Left lung (tissue), 10 donors: Measurements from ENCODE around the gene PPP1R26. TPM values are rescaled to one million over a fixed set of nuclear protein-coding genes. Genes with fewer than 3 reads are reported as not detected.

Experiments used
- ATAC-seq: fragments of 200-7000 bp; cut with Tn5 transposase; one replicate; pipeline ENCODE4 v1.9.1; 2020; ENCODE audit warnings: moderate library complexity
- DNase-seq, 4 donors: peaks; one replicate each; pipeline ENCODE4 v3.0.0-alpha.2; 2013 to 2020
- H3K27ac ChIP-seq, 2 donors: fragments of 200-600 bp; sonication (generic) in 1 of 2; one replicate each; pipeline versions ENCODE4 v1.5.0 to v1.8.0; 2020 to 2021
- H3K27me3 ChIP-seq, 2 donors: fragments of 200-600 bp; sonication (generic) in 1 of 2; one replicate each; pipeline versions ENCODE4 v1.5.0 to v1.8.0; 2020 to 2021
- H3K36me3 ChIP-seq, 2 donors: fragments of 200-600 bp; sonication (generic) in 1 of 2; one replicate each; pipeline versions ENCODE4 v1.5.0 to v1.8.0; 2020 to 2021
- H3K4me1 ChIP-seq, 2 donors: fragments of 200-600 bp; one replicate each; pipeline ENCODE4 v1.8.0; 2021
- H3K4me3 ChIP-seq, 2 donors: fragments of 200-600 bp; sonication (generic) in 1 of 2; one replicate each; pipeline versions ENCODE4 v1.5.0 to v1.8.0; 2020 to 2021; ENCODE audit warnings: mild to moderate bottlenecking in 1 of 2
- H3K9me3 ChIP-seq, 2 donors: fragments of 200-600 bp; sonication (generic) in 1 of 2; one replicate each; pipeline versions ENCODE4 v1.5.0 to v1.8.0; 2020 to 2021
- intact Hi-C, 2 donors: fragments of 100-400 bp; cut with DNase I; formaldehyde crosslinking; loops; one replicate each; pipeline versions ENCODE4 v1.11.2 to v1.14.2; 2022
- polyA plus RNA-seq, 6 donors: library from polyadenylated mRNA; unstranded; fragments of 120-200 nt; gene quantifications; one replicate each; pipeline ENCODE4 v1.2.1, GENCODE V29; 2013; ENCODE audit not compliant: insufficient read length in 6 of 6
- total RNA-seq, 2 donors: library from RNA; stranded (reverse); fragmentation: NEBNext Ultra II Directional; extraction: Animal tissue kit (Norgen Biotek cat#: 25700); gene quantifications; one replicate each; pipeline ENCODE4 v1.2.1, GENCODE V29; 2021
- TF ChIP-seq, protein P1 (sequence below), 2 donors: fragments of 200-600 bp; sonication (generic) in 1 of 2; IDR thresholded peaks; one replicate each; pipeline versions ENCODE4 v1.5.0 to v1.8.0; 2021; ENCODE audit warnings: antibody characterized with exemption in 2 of 2
- donor health status: DM: no; HTN: yes; CAD: no.
- donor health status: DM: no; HTN: no; CAD: no.

PPP1R26 gene
- total and polyA plus RNA-seq, 8 donors = 18.1 to 37.7 (median 31.1) TPM

DNA sequence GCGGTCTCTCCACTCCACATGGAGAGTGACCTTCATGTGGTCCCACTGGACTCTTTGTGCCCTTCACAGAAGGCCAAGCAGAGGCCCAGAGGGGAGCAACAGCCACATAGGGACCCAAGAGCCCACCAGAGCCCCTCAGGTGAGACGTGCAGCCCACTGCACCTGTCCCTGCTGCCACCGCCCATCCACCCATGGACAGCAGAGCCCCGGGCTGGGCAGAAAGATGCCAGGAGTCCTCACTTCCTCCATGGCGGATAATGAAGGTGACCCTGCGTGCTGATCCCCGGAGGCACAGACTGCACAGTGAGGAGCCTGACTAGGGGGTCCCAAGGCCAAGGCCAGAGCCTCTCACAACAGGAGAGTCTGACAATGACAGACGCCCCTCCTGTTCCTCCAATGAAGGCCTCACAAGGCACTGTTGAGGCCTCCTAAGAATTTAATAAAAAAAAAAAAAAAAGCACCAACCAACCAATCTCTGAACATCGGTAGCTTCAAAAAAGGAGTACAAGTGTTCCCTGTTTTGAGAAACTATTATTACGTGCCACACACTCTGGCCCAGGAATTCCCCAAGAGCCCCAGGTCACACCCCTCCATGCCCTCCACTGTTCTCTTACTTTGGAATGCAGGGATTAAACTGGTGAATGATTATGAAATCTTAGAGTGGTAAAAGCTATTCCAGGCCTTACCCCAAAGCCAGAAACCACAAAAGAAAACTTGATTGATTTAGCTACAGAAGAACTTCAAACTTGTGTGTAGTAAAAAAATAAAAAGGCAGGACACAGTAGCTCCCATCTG, 2.8 kb upstream of the PPP1R26 start:
- intact Hi-C loops = no loop called here
- DNase-seq (peak in 2 of 4 donors; percentile 49 to 73), ATAC-seq (peak; percentile 48)
- peaks cover 10 to 21% of the 10 kb centered on the region in 2 donors for H3K4me1 ChIP-seq
- no peaks in the 10 kb centered on the region for H3K9me3 ChIP-seq
- no peak overlapping the region for H3K4me3 ChIP-seq
- H3K27ac ChIP-seq = peak overlapping the region; percentile 35 to 48
- peaks cover 0 to 39% of the 10 kb centered on the region in 2 donors for H3K27me3 ChIP-seq
- TF ChIP-seq, protein P1, sequence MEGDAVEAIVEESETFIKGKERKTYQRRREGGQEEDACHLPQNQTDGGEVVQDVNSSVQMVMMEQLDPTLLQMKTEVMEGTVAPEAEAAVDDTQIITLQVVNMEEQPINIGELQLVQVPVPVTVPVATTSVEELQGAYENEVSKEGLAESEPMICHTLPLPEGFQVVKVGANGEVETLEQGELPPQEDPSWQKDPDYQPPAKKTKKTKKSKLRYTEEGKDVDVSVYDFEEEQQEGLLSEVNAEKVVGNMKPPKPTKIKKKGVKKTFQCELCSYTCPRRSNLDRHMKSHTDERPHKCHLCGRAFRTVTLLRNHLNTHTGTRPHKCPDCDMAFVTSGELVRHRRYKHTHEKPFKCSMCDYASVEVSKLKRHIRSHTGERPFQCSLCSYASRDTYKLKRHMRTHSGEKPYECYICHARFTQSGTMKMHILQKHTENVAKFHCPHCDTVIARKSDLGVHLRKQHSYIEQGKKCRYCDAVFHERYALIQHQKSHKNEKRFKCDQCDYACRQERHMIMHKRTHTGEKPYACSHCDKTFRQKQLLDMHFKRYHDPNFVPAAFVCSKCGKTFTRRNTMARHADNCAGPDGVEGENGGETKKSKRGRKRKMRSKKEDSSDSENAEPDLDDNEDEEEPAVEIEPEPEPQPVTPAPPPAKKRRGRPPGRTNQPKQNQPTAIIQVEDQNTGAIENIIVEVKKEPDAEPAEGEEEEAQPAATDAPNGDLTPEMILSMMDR (IDR thresholded peaks at IDR 0.05) = no peak
- H3K36me3 ChIP-seq = no peaks in the 10 kb centered on the region

DNA sequence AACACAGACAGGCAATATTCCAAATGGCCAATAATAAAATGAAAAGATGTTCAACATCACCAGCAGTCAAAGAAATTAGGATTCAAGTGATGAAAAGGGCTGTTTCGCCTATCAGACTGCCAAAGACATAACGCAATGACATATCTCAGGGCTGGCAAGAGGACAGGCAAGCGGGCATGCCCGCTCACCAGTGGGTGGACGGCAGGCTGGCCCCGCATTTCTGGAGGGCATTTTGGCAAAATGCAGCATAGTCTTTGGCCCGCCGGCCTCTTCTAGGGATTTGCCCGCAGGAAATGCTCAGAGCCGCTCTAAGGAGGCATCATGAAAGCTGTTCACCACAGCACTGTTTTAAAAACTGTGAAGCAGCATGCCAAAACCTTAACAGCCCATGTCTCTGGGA, 1.4 kb upstream of the PPP1R26 start:
- Histone ChIP-seq H3K4me3 (no peak overlapping the region), H3K4me1 (peaks cover 10 to 21% of the 10 kb centered on the region in 2 donors), H3K27me3 (peaks cover 0 to 40% of the 10 kb centered on the region in 2 donors), H3K36me3 (no peaks in the 10 kb centered on the region), H3K27ac (peak overlapping the region in 1 of 2 donors; percentile 85), H3K9me3 (no peaks in the 10 kb centered on the region)
- intact Hi-C loops = no loop called here
- ATAC-seq = no peak
- DNase-seq = peak in 2 of 4 donors; percentile 33 to 65
- TF ChIP-seq, protein P1 (IDR thresholded peaks at IDR 0.05) = no peak

DNA sequence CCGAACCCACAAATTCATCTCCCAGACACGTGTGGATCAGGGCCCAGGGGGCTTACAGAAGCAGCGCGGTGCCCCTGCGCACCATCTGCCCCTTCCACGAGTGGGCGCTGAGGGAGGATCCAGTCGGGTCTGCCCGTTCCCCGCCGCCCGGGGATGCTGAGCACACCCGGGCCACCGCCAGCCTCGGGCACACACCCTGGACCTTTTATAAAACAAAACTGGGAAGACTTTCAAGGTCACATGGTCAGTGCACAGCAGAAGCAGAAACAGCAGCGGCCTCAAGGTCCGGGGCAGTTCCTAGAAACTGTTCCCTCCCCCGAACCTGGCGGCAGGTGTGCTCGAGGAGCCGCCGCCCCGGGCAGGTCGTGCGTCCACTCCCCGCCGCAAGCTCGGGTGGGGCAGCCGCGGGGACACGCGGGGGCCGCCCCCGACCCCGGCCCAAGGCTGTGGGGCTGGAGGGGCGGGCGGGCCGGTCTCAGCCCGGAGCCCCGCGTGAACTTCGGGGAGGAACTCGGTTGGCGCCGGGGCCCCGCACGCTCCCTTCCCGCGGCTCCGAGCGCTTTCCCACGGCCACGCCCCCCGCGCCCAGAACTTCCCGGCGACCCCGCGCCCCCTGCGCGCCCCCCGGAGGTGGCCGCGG, 633 bp upstream of the PPP1R26 start:
- Histone ChIP-seq H3K36me3 (peaks cover 0 to 3% of the 10 kb centered on the region in 2 donors), H3K27me3 (peaks cover 0 to 40% of the 10 kb centered on the region in 2 donors), H3K4me3 (peak overlapping the region; percentile 42 to 56), H3K4me1 (peaks cover 10 to 21% of the 10 kb centered on the region in 2 donors), H3K27ac (peak overlapping the region; percentile 79 to 85), H3K9me3 (no peaks in the 10 kb centered on the region)
- ATAC-seq (peak; percentile 69), DNase-seq (peak in 3 of 4 donors; percentile 55 to 80 (median 57))
- intact Hi-C loops = no loop called here
- TF ChIP-seq, protein P1 (IDR thresholded peaks at IDR 0.05) = no peak

DNA sequence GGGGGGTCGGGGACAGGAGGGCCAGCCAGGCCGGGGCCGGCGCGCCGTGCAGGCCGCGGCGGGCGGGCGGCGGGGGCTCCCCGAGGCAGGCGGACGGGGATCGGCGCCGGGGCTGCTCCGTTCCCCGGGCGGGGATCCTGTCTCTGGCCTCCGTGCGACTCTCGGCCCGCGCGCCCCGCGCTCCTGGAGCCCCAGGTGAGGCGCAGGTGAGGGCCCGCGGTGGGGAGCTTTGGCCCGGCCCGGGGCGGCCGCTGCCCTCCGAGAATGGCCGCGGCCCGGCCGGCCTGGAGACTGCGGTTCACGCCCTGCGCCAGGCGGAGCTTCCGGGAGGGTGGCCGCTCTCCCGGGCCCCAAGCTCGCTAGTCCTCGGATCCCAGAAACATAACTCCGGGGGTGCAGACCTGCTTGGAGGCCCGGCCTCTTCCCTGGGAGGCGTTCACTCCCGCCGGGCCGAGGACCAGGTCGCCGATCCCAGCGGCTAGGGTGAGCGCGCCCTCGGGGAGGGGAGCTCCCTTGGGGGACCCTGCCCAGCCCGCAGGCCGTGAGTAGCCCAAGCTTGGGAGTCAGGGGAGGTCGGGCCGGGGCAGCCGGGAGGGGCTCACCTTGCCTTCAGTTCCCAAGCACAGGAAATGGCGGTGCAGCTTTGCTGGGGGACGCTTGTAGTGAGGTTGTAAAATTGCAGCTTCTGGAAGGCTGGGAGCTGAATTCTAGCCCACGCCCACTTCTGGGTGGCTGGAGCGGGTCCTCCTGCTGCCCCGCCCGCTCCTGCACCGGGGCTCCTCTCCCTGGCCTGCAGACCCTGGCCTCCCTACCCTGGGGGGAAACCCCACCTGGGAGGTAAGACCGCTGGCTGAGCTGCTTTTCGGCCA, 723 bp downstream of the PPP1R26 start:
- peaks cover 0 to 16% of the 10 kb centered on the region in 2 donors for H3K36me3 ChIP-seq

More for the DNA sequence above, 723 bp downstream of the PPP1R26 start:
- Histone ChIP-seq H3K9me3 (no peaks in the 10 kb centered on the region), H3K4me3 (peak overlapping the region; percentile 66 to 79), H3K4me1 (peaks cover 10 to 21% of the 10 kb centered on the region in 2 donors), H3K27ac (peak overlapping the region; percentile 48 to 64), H3K27me3 (peaks cover 0 to 40% of the 10 kb centered on the region in 2 donors)
- intact Hi-C loops = no loop called here
- peak in 2 of 4 donors; percentile 31 to 84 for DNase-seq
- TF ChIP-seq, protein P1 (IDR thresholded peaks at IDR 0.05) = no peak
- peak; percentile 67 for ATAC-seq
